Natural killer cell (primary cell): ENCODE data around the gene SGCD. TPM values are rescaled to one million over a fixed set of nuclear protein-coding genes. Genes with fewer than 3 reads are reported as not detected.

Experiments used
- ATAC-seq, 3 donors: fragments of 150-1000 bp in 2 of 3; fragments of 200-7000 bp in 1 of 3; cut with Tn5 transposase; 1 replicate in 1 of 3; 2 replicates in 2 of 3; pipeline ENCODE4 v1.10.0; 2021; ENCODE audit warnings: mild to moderate bottlenecking in 2 of 3, moderate library complexity in 2 of 3
- DNase-seq, 2 donors: peaks; one replicate each; pipeline versions ENCODE4 v3.0.0 to v3.0.0-alpha.2; 2013 to 2021; ENCODE audit warnings: mixed read lengths in 1 of 2
- H3K27ac ChIP-seq: one replicate; pipeline ENCODE4 v1.5.1; 2013; ENCODE audit warnings: mild to moderate bottlenecking, low read length
- H3K27me3 ChIP-seq: one replicate; pipeline ENCODE4 v1.6.1; 2013; ENCODE audit warnings: low read length; ENCODE audit not compliant: control insufficient read depth, insufficient read depth
- H3K36me3 ChIP-seq: one replicate; pipeline ENCODE4 v1.6.1; 2013; ENCODE audit warnings: low read length; ENCODE audit not compliant: control insufficient read depth, insufficient read depth
- H3K4me1 ChIP-seq: one replicate; pipeline ENCODE4 v1.6.1; 2013; ENCODE audit warnings: low read length; ENCODE audit not compliant: control insufficient read depth, insufficient read depth
- H3K4me3 ChIP-seq: one replicate; pipeline ENCODE4 v1.5.1; 2013; ENCODE audit warnings: low read length
- H3K9me3 ChIP-seq: one replicate; pipeline ENCODE4 v1.6.1; 2013; ENCODE audit warnings: low read length; ENCODE audit not compliant: control insufficient read depth, insufficient read depth
- H3K27ac Mint-ChIP-seq, 2 donors: one replicate each; pipeline ENCODE4 v1.8.0; 2022; ENCODE audit warnings: mild to moderate bottlenecking in 2 of 2, mixed read lengths in 2 of 2, moderate library complexity in 1 of 2
- H3K27me3 Mint-ChIP-seq, 2 donors: one replicate each; pipeline ENCODE4 v1.8.0; 2022; ENCODE audit warnings: low read depth in 2 of 2, mixed read lengths in 2 of 2
- H3K36me3 Mint-ChIP-seq: one replicate; pipeline ENCODE4 v1.8.0; 2022; ENCODE audit warnings: mixed read lengths
- H3K4me1 Mint-ChIP-seq, 2 donors: one replicate each; pipeline ENCODE4 v1.8.0; 2022; ENCODE audit warnings: mixed read lengths in 2 of 2
- H3K4me3 Mint-ChIP-seq: one replicate; pipeline ENCODE4 v1.8.0; 2022; ENCODE audit warnings: mild to moderate bottlenecking, moderate library complexity, mixed read lengths
- H3K9me3 Mint-ChIP-seq, 2 donors: one replicate each; pipeline ENCODE4 v1.8.0; 2022; ENCODE audit warnings: mixed read lengths in 2 of 2
- WGBS: methylation state at CpG from one replicate; pipeline ENCODE4 v1.1.7; 2013; ENCODE audit warnings: missing lambda C conversion rate; ENCODE audit not compliant: insufficient coverage; 5-methylcytosine and 5-hydroxymethylcytosine counted together
- intact Hi-C: fragments of 100-400 bp; cut with micrococcal nuclease; formaldehyde crosslinking; loops from one replicate; pipeline ENCODE4 v1.14.2; 2022
- total RNA-seq, 4 donors: library from RNA; stranded (reverse); fragments of 120-200 nt in 1 of 4; gene quantifications; one replicate each; pipeline versions ENCODE4 v1.2.3 to v1.2.4, GENCODE V29; 2013 to 2022
- TF ChIP-seq, protein P1 (sequence below): fragments of 200-600 bp; IDR thresholded peaks from one replicate; pipeline ENCODE4 v1.8.0; 2022; ENCODE audit warnings: antibody characterized with exemption

SGCD gene
- total RNA-seq, 3 donors from 2014 or later (not counting 1 experiment from before 2014, with no cell fraction given) = 0.32 to 2.0 (median 1.4) TPM

DNA sequence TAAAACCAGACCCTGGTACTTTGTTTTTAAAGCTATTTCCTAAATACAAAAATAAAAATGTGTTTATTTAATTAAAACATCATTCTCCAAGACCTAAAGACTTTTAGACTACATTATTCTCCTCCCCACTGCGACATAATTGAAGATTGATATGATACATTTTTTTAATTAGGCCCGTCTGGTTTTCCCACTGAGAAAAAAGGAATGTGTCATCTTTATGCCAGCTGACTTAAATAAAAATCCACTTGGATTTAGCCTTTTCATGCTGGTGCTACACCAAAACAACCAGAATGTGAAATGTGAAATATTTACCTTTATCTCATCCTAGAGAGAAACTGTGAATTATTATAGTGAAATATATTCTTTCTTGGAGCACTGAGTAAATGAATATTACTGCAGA lies 367.6 kb downstream of the SGCD start:
- intact Hi-C loops = no loop called here
- no peaks in the 10 kb centered on the region for H3K4me1 ChIP-seq
- H3K4me3 ChIP-seq = no peak overlapping the region
- no peaks in the 10 kb centered on the region for H3K9me3 Mint-ChIP-seq
- DNase-seq = no peak
- no peaks in the 10 kb centered on the region for H3K36me3 ChIP-seq
- peaks cover 11 to 24% of the 10 kb centered on the region in 2 donors for H3K27me3 Mint-ChIP-seq
- no peaks in the 10 kb centered on the region for H3K9me3 ChIP-seq
- no peak for ATAC-seq
- H3K36me3 Mint-ChIP-seq = no peaks in the 10 kb centered on the region
- H3K4me3 Mint-ChIP-seq = no peak overlapping the region
- no peak overlapping the region for H3K27ac Mint-ChIP-seq
- TF ChIP-seq, protein P1, sequence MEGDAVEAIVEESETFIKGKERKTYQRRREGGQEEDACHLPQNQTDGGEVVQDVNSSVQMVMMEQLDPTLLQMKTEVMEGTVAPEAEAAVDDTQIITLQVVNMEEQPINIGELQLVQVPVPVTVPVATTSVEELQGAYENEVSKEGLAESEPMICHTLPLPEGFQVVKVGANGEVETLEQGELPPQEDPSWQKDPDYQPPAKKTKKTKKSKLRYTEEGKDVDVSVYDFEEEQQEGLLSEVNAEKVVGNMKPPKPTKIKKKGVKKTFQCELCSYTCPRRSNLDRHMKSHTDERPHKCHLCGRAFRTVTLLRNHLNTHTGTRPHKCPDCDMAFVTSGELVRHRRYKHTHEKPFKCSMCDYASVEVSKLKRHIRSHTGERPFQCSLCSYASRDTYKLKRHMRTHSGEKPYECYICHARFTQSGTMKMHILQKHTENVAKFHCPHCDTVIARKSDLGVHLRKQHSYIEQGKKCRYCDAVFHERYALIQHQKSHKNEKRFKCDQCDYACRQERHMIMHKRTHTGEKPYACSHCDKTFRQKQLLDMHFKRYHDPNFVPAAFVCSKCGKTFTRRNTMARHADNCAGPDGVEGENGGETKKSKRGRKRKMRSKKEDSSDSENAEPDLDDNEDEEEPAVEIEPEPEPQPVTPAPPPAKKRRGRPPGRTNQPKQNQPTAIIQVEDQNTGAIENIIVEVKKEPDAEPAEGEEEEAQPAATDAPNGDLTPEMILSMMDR = no peak
- H3K27me3 ChIP-seq = peaks cover 2% of the 10 kb centered on the region
- 100% methylated on average over 1 of the region's 2 CpGs for WGBS
- no peaks in the 10 kb centered on the region for H3K4me1 Mint-ChIP-seq
- no peak overlapping the region for H3K27ac ChIP-seq

DNA sequence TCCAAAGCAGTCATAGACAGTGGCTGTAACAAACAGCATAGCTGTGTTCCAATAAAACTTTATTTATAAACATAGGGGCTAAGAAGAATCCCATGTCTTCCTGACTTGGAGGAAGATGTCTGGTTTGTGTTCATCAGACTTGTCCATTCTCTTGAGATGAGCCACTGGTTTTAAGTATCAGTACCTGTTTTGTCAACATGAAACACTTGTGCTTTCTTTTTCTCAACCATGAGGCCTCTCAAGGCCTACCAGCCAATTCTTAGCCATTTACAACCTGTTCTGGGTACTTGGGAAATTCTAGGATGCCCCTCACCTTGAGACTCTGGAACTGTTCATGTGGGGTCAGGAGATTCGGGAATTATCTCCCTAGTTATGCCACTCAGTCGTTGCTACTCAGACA lies 368.8 kb downstream of the SGCD start:
- no peaks in the 10 kb centered on the region for H3K4me1 ChIP-seq
- TF ChIP-seq, protein P1 = no peak
- WGBS = 85% methylated on average over 2 of the region's 2 CpGs
- intact Hi-C loops = no loop called here
- DNase-seq (no peak), ATAC-seq (no peak)
- Mint-ChIP-seq H3K4me3 (no peak overlapping the region), H3K27me3 (peaks cover 8 to 13% of the 10 kb centered on the region in 2 donors), H3K36me3 (no peaks in the 10 kb centered on the region), H3K9me3 (no peaks in the 10 kb centered on the region), H3K27ac (no peak overlapping the region), H3K4me1 (no peaks in the 10 kb centered on the region)
- H3K4me3 ChIP-seq = no peak overlapping the region
- no peak overlapping the region for H3K27ac ChIP-seq
- no peaks in the 10 kb centered on the region for H3K36me3 ChIP-seq
- peaks cover 2% of the 10 kb centered on the region for H3K27me3 ChIP-seq
- H3K9me3 ChIP-seq = no peaks in the 10 kb centered on the region

DNA sequence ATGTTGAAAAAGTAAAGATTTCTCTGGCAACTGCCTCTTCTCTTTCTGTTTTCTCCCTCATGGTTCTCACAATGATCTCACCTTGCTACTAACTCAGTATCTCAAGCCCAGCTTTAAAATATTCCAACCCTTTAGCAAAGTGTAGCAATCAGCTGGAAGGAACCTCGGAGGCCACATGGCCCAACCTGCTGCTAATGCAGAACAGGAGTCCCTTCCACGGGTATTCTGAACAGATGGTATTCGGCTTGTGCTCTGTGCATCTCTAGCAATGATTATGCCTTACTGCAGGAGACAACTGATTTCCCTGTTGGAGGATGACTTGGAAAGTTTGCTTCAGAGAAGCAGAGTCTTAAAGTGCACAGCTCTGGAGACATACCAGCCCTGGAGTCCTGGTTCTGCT lies 371.4 kb downstream of the SGCD start:
- no peaks in the 10 kb centered on the region for H3K4me1 ChIP-seq
- DNase-seq (no peak), ATAC-seq (no peak)
- no peaks in the 10 kb centered on the region for H3K9me3 Mint-ChIP-seq
- peaks cover 2% of the 10 kb centered on the region for H3K27me3 ChIP-seq
- H3K27me3 Mint-ChIP-seq = peaks cover 8 to 11% of the 10 kb centered on the region in 2 donors
- intact Hi-C loops = no loop called here
- no peaks in the 10 kb centered on the region for H3K36me3 Mint-ChIP-seq
- H3K9me3 ChIP-seq = no peaks in the 10 kb centered on the region
- TF ChIP-seq, protein P1 = no peak
- no peaks in the 10 kb centered on the region for H3K4me1 Mint-ChIP-seq
- H3K27ac ChIP-seq = no peak overlapping the region
- H3K4me3 Mint-ChIP-seq = no peak overlapping the region
- no peak overlapping the region for H3K4me3 ChIP-seq
- no peak overlapping the region for H3K27ac Mint-ChIP-seq
- 60% methylated on average over 3 of the region's 3 CpGs for WGBS
- no peaks in the 10 kb centered on the region for H3K36me3 ChIP-seq

DNA sequence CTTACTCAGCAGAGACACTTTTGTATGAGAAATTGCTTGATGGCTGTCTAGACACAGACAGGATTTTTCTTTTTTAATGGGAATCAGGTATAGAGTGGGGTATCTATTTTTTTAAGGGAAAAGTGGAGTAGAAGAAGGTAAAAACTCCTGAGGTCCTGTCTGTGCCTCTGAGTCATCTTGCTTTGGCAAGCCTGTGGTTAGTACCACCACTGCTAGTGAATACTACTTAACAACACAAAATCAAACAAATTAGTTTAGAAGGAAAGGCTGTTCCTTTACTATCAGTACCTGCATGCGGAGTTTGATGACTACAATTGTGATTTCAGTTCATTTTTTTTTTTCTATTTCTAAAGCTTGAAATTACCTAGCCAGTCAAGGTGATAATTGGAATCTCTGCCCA lies 372.2 kb downstream of the SGCD start:
- no peaks in the 10 kb centered on the region for H3K4me1 ChIP-seq
- no peak overlapping the region for H3K27ac ChIP-seq
- H3K4me3 ChIP-seq = no peak overlapping the region
- H3K4me1 Mint-ChIP-seq = no peaks in the 10 kb centered on the region
- no peak overlapping the region for H3K27ac Mint-ChIP-seq
- TF ChIP-seq, protein P1 = no peak
- 82% methylated on average over 1 of the region's 1 CpG for WGBS
- H3K36me3 ChIP-seq = no peaks in the 10 kb centered on the region
- H3K27me3 Mint-ChIP-seq = peaks cover 7 to 8% of the 10 kb centered on the region in 2 donors
- no peaks in the 10 kb centered on the region for H3K36me3 Mint-ChIP-seq
- H3K9me3 Mint-ChIP-seq = no peaks in the 10 kb centered on the region
- intact Hi-C loops = no loop called here
- DNase-seq (no peak), ATAC-seq (no peak)
- no peaks in the 10 kb centered on the region for H3K9me3 ChIP-seq
- H3K4me3 Mint-ChIP-seq = no peak overlapping the region
- H3K27me3 ChIP-seq = no peaks in the 10 kb centered on the region
